AG10803 (cell line): ENCODE measurements around the gene SLC6A12.

Experiments
- DNase-seq: peaks from one replicate; pipeline ENCODE4 v3.0.0; 2010; ENCODE audit warnings: low read depth
- H3K4me3 ChIP-seq: 2 replicates; pipeline ENCODE4 v1.5.1; 2011; ENCODE audit warnings: mild to moderate bottlenecking, low read length, control low read depth
- TF ChIP-seq, protein P1 (sequence below): conservative IDR thresholded peaks from 2 replicates; pipeline ENCODE4 v1.5.1; 2011; ENCODE audit warnings: mild to moderate bottlenecking, low read length, control low read depth, inconsistent platforms

Gene SLC6A12

DNA sequence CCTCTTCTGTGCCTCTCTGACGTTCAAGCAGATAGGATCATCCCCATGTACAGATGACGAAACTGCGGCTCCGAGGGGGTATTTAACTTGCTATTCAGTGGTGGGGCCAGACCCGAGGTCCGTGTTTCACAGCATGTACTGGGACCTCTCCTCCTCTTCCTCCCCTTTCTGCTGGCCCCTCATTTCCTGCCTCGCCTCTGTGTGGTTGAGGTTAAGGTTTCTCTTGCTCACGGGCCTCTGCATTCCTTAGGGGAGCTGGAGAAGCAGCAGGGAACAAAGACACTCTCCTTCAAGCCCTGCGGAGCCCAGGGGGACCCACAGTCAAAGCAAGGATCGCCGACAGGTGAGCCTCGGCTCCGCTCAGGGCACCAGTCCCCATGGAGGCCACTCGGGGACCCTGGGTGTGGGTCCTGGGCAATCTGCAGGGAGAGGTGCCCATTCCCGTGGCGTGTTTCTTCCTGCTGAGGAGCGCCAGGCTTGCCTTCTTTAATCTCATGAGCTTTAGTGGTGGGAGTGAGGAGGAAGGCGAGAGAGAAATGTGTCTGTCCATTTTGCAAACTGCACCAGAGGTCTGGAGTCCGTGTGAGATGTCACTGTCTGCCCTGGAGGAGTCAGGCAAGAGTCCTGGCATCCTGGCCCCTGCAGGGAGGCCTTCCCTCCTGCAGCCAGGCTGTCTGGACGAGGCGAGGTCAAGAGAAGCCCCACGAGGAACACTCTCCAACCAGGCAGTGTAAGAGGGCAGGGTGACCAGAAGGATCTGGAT, 45.0 kb downstream of the SLC6A12 start:
- no peak for DNase-seq
- H3K4me3 ChIP-seq, result no peak overlapping the region
- TF ChIP-seq, protein P1, sequence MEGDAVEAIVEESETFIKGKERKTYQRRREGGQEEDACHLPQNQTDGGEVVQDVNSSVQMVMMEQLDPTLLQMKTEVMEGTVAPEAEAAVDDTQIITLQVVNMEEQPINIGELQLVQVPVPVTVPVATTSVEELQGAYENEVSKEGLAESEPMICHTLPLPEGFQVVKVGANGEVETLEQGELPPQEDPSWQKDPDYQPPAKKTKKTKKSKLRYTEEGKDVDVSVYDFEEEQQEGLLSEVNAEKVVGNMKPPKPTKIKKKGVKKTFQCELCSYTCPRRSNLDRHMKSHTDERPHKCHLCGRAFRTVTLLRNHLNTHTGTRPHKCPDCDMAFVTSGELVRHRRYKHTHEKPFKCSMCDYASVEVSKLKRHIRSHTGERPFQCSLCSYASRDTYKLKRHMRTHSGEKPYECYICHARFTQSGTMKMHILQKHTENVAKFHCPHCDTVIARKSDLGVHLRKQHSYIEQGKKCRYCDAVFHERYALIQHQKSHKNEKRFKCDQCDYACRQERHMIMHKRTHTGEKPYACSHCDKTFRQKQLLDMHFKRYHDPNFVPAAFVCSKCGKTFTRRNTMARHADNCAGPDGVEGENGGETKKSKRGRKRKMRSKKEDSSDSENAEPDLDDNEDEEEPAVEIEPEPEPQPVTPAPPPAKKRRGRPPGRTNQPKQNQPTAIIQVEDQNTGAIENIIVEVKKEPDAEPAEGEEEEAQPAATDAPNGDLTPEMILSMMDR, result no peak

DNA sequence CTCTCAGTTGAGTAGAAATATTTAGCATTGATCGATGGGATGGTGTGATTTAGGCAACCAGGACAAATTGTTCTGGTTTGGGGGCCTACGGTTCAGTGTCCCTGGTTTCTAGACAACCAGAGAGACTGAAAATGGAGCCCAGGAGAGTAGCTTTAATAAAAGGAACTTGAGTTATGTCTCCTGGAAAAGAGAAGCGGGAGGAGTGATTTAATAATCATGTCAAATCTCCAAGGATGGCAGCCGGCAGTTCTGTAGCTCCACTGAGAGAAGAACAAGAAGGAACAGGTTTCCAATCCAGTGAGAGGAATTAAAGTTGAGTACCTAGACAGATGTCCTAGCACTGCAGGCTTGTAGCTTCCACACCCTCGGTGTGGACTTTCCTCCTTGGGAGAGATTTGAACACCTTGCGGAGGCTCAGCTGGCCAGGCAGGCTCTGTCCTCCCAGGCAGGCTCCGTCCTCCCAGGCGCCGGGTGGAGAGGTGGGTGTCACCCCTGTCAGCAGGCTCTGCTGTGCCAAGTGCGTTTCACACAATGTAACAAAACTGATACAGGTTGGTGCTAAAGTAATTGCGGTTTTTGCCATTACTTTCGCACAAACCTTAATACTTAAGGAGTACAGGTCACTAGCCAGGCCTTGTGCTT, 45.9 kb downstream of the SLC6A12 start:
- DNase-seq, result no peak
- no peak overlapping the region for H3K4me3 ChIP-seq
- TF ChIP-seq, protein P1, result no peak

DNA sequence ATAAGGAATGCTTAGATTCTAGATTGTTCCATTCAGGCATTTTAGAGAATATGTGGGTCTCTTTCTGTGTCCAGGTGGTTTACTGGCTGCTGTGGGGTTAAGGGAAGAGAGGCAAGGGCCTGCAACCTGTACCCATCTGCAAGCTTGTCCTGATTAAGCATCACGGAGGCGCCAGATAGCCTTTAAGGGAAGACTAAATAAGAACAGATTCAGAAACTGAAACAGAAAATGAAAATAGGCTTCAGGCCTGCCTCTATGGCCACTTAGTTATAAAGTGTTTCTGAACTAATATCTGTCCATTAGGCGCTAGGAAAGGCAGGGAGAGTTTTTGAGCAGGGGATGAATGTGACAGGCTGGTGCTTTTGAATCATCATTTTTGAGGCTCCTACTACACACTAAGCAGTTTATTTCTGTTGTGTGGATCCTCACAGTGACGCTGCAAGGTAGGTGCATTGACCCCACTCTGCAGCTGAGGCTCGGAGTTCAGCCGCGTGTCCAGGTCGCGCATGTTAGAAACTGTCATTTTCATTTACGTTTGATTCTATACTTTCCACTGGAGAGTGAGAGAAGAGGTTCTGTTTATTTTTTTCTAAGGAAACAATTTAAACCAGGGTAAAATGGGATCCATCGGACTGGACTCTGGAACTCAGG, 47.4 kb downstream of the SLC6A12 start:
- no peak for DNase-seq
- H3K4me3 ChIP-seq, result no peak overlapping the region
- TF ChIP-seq, protein P1, result no peak

DNA sequence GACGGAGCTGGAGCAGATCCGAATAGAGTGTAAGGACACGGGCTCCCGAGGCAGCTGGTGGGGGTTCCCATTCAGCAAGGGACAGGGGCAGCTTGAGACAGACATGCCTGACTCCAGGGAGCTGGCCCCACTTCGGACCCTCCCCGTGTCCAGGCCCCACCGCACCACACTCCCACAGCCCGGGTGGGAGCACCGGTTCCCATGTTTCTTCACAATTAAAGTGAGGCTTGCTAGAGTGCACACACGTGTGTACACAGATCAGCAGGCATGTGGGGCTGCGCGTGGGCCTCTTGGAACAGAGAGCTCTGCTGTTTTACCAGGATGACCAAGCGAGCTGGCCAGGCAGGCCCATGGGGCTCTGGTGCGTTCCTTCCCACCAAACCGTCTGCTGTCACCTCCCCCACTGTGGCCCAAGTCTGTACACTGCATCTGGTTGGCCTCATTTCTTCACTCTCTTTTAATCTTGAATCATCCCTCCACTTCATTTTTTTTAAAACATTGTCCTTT, 48.0 kb downstream of the SLC6A12 start:
- DNase-seq, result no peak
- TF ChIP-seq, protein P1, result no peak
- no peak overlapping the region for H3K4me3 ChIP-seq

DNA sequence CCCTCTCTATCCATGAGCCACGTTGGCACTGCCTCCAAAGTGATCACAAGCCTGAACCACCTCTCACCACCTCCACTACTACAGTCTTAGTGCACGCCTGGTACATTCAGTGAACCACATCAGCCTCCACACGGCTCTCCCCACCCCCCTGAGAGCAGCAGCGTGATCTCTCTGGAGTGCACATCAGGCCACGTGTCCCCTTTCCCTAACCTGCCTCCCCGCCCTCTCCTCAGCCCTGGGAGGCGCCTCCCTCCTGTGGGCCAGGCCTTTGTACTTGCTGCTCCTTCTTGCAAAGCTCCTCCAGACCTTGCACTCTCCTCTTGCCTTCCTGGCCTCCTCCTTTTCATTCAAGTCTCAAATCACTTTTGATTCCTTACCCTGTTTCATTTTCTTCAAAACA, 49.8 kb downstream of the SLC6A12 start:
- no peak overlapping the region for H3K4me3 ChIP-seq
- TF ChIP-seq, protein P1, result no peak
- DNase-seq, result no peak

DNA sequence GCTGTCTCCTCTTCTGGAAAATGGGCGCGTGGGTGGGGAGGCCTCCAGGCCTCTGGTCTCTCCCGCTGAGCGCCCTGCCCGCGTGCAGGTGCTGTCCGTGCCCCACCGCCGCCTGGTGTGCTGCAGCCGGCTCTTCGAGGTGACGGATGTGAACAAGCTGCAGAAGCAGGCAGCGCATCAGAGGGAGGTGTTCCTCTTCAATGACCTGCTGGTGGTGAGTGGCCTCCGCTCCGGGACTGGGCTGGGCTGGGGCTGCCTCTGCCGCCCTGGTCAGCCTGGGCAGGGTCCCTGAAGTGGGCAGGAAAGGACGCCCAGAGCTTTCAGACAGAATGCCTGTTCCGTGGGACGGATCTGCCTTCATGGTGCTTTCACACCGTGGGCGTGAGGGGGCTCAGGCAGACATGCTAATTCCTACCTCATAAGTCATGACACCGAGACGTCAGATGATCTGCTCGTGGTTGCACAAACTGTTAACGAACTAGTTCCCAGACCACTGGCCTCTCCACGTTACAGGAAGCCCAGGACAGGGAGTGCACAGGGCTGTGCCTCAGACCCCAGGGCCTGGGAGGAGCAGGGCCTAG, 50.5 kb downstream of the SLC6A12 start:
- TF ChIP-seq, protein P1, result no peak
- no peak for DNase-seq
- no peak overlapping the region for H3K4me3 ChIP-seq
